HepG2 (cell line): ENCODE results near the gene WNK1. TPM values are rescaled to one million over a fixed set of nuclear protein-coding genes. Genes with fewer than 3 reads are reported as not detected.
A peak's percentile ranks its signal among the peaks of the same experiment; 100 is the strongest.

Experiments used
- ATAC-seq: fragments of 200-7000 bp; cut with Tn5 transposase; 3 replicates; pipeline ENCODE4 v1.9.1; 2020; ENCODE audit warnings: mild to moderate bottlenecking, moderate library complexity
- BruUV-seq: library from RNA; stranded (reverse); fragments of 400-500 nt; replicated peaks from 2 replicates; lab custom pipeline; 2021; lab: Mats Ljungman, UMichigan
- CTCF ChIA-PET: fragments of 300-600 bp; formaldehyde crosslinking; extraction: SDS; loops from one replicate; lab custom pipeline; 2021; ENCODE audit warnings: low total read pairs, inconsistent platforms, low intra/inter-chr PET ratio; lab: Yijun Ruan, JAX
- POLR2A ChIA-PET: fragments of 350-600 bp; sonication (Branson Sonifier 250); formaldehyde crosslinking; loops from one replicate; lab custom pipeline; 2020; ENCODE audit warnings: antibody characterized with exemption, inconsistent platforms; lab: Yijun Ruan, JAX
- DNase-seq: peaks from one replicate; pipeline ENCODE4 v3.0.0-alpha.2; 2015; ENCODE audit warnings: low spot score
- FAIRE-seq: peaks from 3 replicates; lab custom pipeline; 2011; peaks lifted over from hg19 to GRCh38; lab: Jason Lieb, UNC
- H2AFZ ChIP-seq: one replicate; pipeline ENCODE4 v1.6.1; 2011; ENCODE audit warnings: low read length, inconsistent platforms
- H3K27ac ChIP-seq: fragments of 300-600 bp; 3 replicates; pipeline ENCODE4 v1.8.0; 2011; ENCODE audit warnings: mixed run types, mild to moderate bottlenecking, mixed read lengths, low read length, inconsistent platforms; ENCODE audit not compliant: insufficient read depth; ENCODE audit errors: extremely low read length
- H3K27me3 ChIP-seq, 2 experiments: fragments of 200-600 bp in 1 of 2; 2 replicates in 1 of 2; 3 replicates in 1 of 2; pipeline versions ENCODE4 v1.6.0 to v1.8.0; 2011; ENCODE audit warnings: low read length in 2 of 2, mild to moderate bottlenecking in 2 of 2, moderate library complexity in 2 of 2, inconsistent platforms in 1 of 2; ENCODE audit not compliant: insufficient read depth in 2 of 2, control insufficient read depth in 1 of 2
- H3K36me3 ChIP-seq, 2 experiments: fragments of 200-600 bp in 1 of 2; replicated peaks in 1 of 2; 2 replicates in 1 of 2; 3 replicates in 1 of 2; pipeline versions ENCODE4 v1.5.1 to v1.8.0; 2011; ENCODE audit warnings: low read length in 2 of 2, inconsistent platforms in 1 of 2; ENCODE audit not compliant: insufficient read depth in 2 of 2, control insufficient read depth in 1 of 2
- H3K4me1 ChIP-seq: 2 replicates; pipeline ENCODE4 v1.5.1; 2012; ENCODE audit warnings: low read length, inconsistent platforms; ENCODE audit not compliant: insufficient read depth
- H3K4me2 ChIP-seq: 2 replicates; pipeline ENCODE4 v1.6.0; 2011; ENCODE audit warnings: low read depth, low read length, inconsistent platforms
- H3K4me3 ChIP-seq, 3 experiments: fragments of 200-600 bp in 1 of 3; sonication (generic), shearing (Covaris generic) in 1 of 3; replicated peaks in 1 of 3; 2 replicates each; pipeline ENCODE4 v1.5.1; 2011 to 2016; ENCODE audit warnings: low read length in 3 of 3, inconsistent platforms in 2 of 3, low read depth in 2 of 3, mild to moderate bottlenecking in 2 of 3, control low read depth in 1 of 3, mixed read lengths in 1 of 3; ENCODE audit not compliant: insufficient read depth in 1 of 3
- H3K79me2 ChIP-seq: one replicate; pipeline ENCODE4 v1.6.1; 2011; ENCODE audit warnings: low read length, inconsistent platforms; ENCODE audit not compliant: insufficient read depth
- H3K9ac ChIP-seq: 2 replicates; pipeline ENCODE4 v1.6.0; 2011; ENCODE audit warnings: mild to moderate bottlenecking, low read depth, low read length, inconsistent platforms; ENCODE audit not compliant: insufficient read depth
- H3K9me3 ChIP-seq: 2 replicates; pipeline ENCODE4 v1.5.1; 2012; ENCODE audit warnings: mild to moderate bottlenecking, low read length
- H4K20me1 ChIP-seq: 2 replicates; pipeline ENCODE4 v1.6.0; 2011; ENCODE audit warnings: inconsistent platforms, mild to moderate bottlenecking, low read length, moderate library complexity; ENCODE audit not compliant: insufficient read depth
- FOXM1 ChIP-seq: sonication (generic); formaldehyde crosslinking; IDR thresholded peaks from 2 replicates; pipeline ENCODE4 v1.5.0; 2020; ENCODE audit warnings: missing genetic modification reagents
- MATR3 ChIP-seq: sonication (generic); formaldehyde crosslinking; IDR thresholded peaks from 2 replicates; pipeline ENCODE4 v1.4.0; 2020; ENCODE audit warnings: missing genetic modification reagents
- PAWR ChIP-seq: sonication (generic); formaldehyde crosslinking; IDR thresholded peaks from 2 replicates; pipeline ENCODE4 v1.4.0; 2020; ENCODE audit warnings: missing genetic modification reagents, mild to moderate bottlenecking, borderline replicate concordance
- SNRNP70 ChIP-seq: fragments of 200-400 bp; formaldehyde crosslinking; IDR thresholded peaks from 2 replicates; pipeline ENCODE4 v1.6.1; 2017; ENCODE audit warnings: mild to moderate bottlenecking, low read depth, low read length, moderate library complexity
- SP5 ChIP-seq: IDR thresholded peaks from 2 replicates; pipeline ENCODE4 v1.6.1; 2016; ENCODE audit warnings: low read depth, borderline replicate concordance
- THAP7 ChIP-seq: sonication (generic); formaldehyde crosslinking; IDR thresholded peaks from 2 replicates; pipeline ENCODE4 v1.8.1; 2023; ENCODE audit warnings: mild to moderate bottlenecking, missing genetic modification reagents
- ZBTB20 ChIP-seq: sonication (generic); formaldehyde crosslinking; IDR thresholded peaks from 2 replicates; pipeline ENCODE4 v1.8.1; 2023; ENCODE audit warnings: missing genetic modification reagents, low read depth, mild to moderate bottlenecking, borderline replicate concordance
- ZNF12 ChIP-seq: sonication (generic); formaldehyde crosslinking; IDR thresholded peaks from 2 replicates; pipeline ENCODE4 v1.5.0; 2020; ENCODE audit warnings: missing genetic modification reagents
- ZNF367 ChIP-seq: sonication (generic); formaldehyde crosslinking; IDR thresholded peaks from 2 replicates; pipeline ENCODE4 v1.4.0; 2020; ENCODE audit warnings: missing genetic modification reagents, borderline replicate concordance
- ZNF576 ChIP-seq: sonication (generic); formaldehyde crosslinking; IDR thresholded peaks from 2 replicates; pipeline ENCODE4 v1.4.0; 2020; ENCODE audit warnings: mild to moderate bottlenecking, missing genetic modification reagents
- ZNF577 ChIP-seq: sonication (generic); formaldehyde crosslinking; IDR thresholded peaks from 2 replicates; pipeline ENCODE4 v1.4.0; 2020; ENCODE audit warnings: mild to moderate bottlenecking, low read depth, missing genetic modification reagents, borderline replicate concordance
- WGBS: methylation state at CpG from one replicate; pipeline ENCODE4 v1.1.6; 2017; ENCODE audit warnings: low lambda C conversion rate; 5-methylcytosine and 5-hydroxymethylcytosine counted together
- in situ Hi-C: cut with HindIII; loops from 2 replicates; pipeline ENCODE4 v1.10.0; 2017; ENCODE audit warnings: low pct_unique_long_range_greater_than_20kb; ENCODE audit not compliant: extremely low pct_ligation_motif_present
- intact Hi-C: fragments of 100-400 bp; cut with micrococcal nuclease; formaldehyde crosslinking; loops from one replicate; pipeline ENCODE4 v1.10.0; 2022; ENCODE audit not compliant: unreplicated experiment
- polyA plus RNA-seq, 8 experiments: library from polyadenylated mRNA; depleted of rRNA in 3 of 8; stranded (reverse) in 7 of 8; unstranded in 1 of 8; fragments of >200 nt; fragmentation: Illumina TruSeq in 4 of 8; extraction: Trizol in 4 of 8; gene quantifications; 2 replicates each; pipeline versions ENCODE4 v1.2.1 to v1.2.3, GENCODE V29; 2011 to 2016; ENCODE audit warnings: low read depth in 4 of 8, missing spikeins in 1 of 8, mixed read lengths in 1 of 8; ENCODE audit not compliant: insufficient read depth in 1 of 8
- total RNA-seq, 5 experiments: library from RNA; depleted of rRNA; stranded (reverse); fragments of >200 nt; fragmentation: Illumina TruSeq; extraction: Trizol; gene quantifications; 2 replicates each; pipeline ENCODE4 v1.2.3, GENCODE V29; 2016; ENCODE audit warnings: low read depth in 1 of 5

WNK1 gene
- total and polyA plus RNA-seq, 2 of the 13 experiments (the other 11 are each of a cell fraction or from before 2014, with no cell fraction given), result 31.1 to 54.8 TPM

DNA sequence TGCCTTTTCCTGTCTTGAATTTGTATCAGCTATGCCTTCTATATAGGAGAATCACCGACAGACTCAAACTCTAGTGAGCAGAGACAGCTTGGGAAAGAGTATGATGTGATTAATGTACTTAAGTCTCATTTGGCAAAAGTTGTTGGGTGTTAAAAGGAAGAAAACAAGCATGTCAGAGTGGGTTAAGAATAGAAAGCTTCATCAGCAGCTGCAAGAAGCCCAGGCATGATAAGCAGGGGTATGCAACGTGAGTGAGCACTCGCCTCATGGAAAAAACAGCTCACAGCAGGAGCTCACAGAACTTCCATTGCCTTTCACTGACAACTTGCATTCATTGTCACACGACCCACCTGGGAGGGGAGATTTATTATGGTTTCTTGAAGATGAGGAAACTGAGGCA lies 35.9 kb upstream of the WNK1 start (continued):
- no peak for TF ChIP-seq THAP7 (CRISPR knock-in tag)
- TF ChIP-seq, all 625 proteins: peak for 0

- FAIRE-seq (no peak), DNase-seq (no peak), ATAC-seq (no peak)
- Histone ChIP-seq H3K4me3 (no peak overlapping the region), H3K9ac (no peak overlapping the region), H3K36me3 (no peaks in the 10 kb centered on the region), H4K20me1 (no peaks in the 10 kb centered on the region), H3K9me3 (no peaks in the 10 kb centered on the region), H3K4me1 (peaks cover 1% of the 10 kb centered on the region; the same call in 1 of the 2 replicates), H3K27ac (no peak overlapping the region), H3K27me3 (peaks cover 0 to 4% of the 10 kb centered on the region in 2 experiments; a peak in 1 of 5 replicates), H3K79me2 (no peaks in the 10 kb centered on the region), H2AFZ (peak overlapping the region; percentile 42), H3K4me2 (0 out of 2 replicates have a peak overlapping the region, but pooled peaks have one; percentile 36)
- POLR2A ChIA-PET, result no interaction called here
- in situ Hi-C loops (no loop called here), intact Hi-C loops (no loop called here)
- CTCF ChIA-PET, result no interaction called here
- TF ChIP-seq ZNF12 (CRISPR knock-in tag), result no peak
- 80% methylated on average over 4 of the region's 4 CpGs for WGBS
- BruUV-seq, result no TSS peak
Measured at GRCh38 chr12:718756-719102, 33.6 kb upstream of the WNK1 start.

GRCh38 chr12:720231-720941 lies 32.0 kb upstream of the WNK1 start:
- Histone ChIP-seq H3K4me3 (no peak overlapping the region), H3K9ac (no peak overlapping the region), H3K27ac (no peak overlapping the region), H3K79me2 (no peaks in the 10 kb centered on the region), H4K20me1 (no peaks in the 10 kb centered on the region), H3K27me3 (peaks cover 0 to 4% of the 10 kb centered on the region in 2 experiments; a peak in 1 of 5 replicates), H3K4me2 (no peak overlapping the region), H3K4me1 (peaks cover 5% of the 10 kb centered on the region; the same call in 1 of the 2 replicates), H3K36me3 (no peaks in the 10 kb centered on the region), H2AFZ (no peak overlapping the region), H3K9me3 (no peaks in the 10 kb centered on the region)
- 47% methylated on average over 9 of the region's 9 CpGs for WGBS
- BruUV-seq, result no TSS peak
- TF ChIP-seq PAWR (CRISPR knock-in tag), result no peak
- no peak for TF ChIP-seq SNRNP70
- TF ChIP-seq ZNF576, result no peak
- TF ChIP-seq ZNF577 (CRISPR knock-in tag), result no peak
- no peak for TF ChIP-seq MATR3 (CRISPR knock-in tag)
- TF ChIP-seq SP5 (CRISPR knock-in tag), result no peak
- no peak for TF ChIP-seq FOXM1 (CRISPR knock-in tag)
- TF ChIP-seq ZNF367, result no peak
- no peak for TF ChIP-seq ZBTB20 (CRISPR knock-in tag)
- FAIRE-seq, result no peak
- ChIA-PET POLR2A (no interaction called here), CTCF (no interaction called here)
- no peak for DNase-seq
- ATAC-seq, result no peak
- in situ Hi-C loops (no loop called here), intact Hi-C loops (no loop called here)
